NCI-H748 (cell line): ENCODE results near the gene DCT.

Experiments
- DNase-seq: peaks from one replicate; lab custom pipeline; 2025; ENCODE audit not compliant: unreplicated experiment; lab: John Stamatoyannopoulos, UW

Gene DCT

GRCh38 chr13:94454906-94455305 lies 24.6 kb downstream of the DCT start:
- no peak for DNase-seq

- no peak for DNase-seq
Measured at GRCh38 chr13:94454334-94454733, 25.1 kb downstream of the DCT start.

- DNase-seq, result no peak
Measured at GRCh38 chr13:94444826-94445225, 34.7 kb downstream of the DCT start.

- DNase-seq, result peak; percentile 81
Measured at GRCh38 chr13:94435604-94436226, 43.8 kb downstream of the DCT start.

- peak; percentile 85 for DNase-seq
Measured at GRCh38 chr13:94433055-94433961, 46.2 kb downstream of the DCT start.

- no peak for DNase-seq
Measured at GRCh38 chr13:94431987-94432386, 47.5 kb downstream of the DCT start.

- no peak for DNase-seq
Measured at GRCh38 chr13:94431574-94431973, 47.9 kb downstream of the DCT start.

GRCh38 chr13:94427313-94427953 lies 52.0 kb downstream of the DCT start:
- peak; percentile 62 for DNase-seq

- no peak for DNase-seq
Measured at GRCh38 chr13:94419925-94420305, 59.6 kb downstream of the DCT start.

GRCh38 chr13:94419304-94419924 lies 60.1 kb downstream of the DCT start:
- no peak for DNase-seq

- no peak for DNase-seq
Measured at GRCh38 chr13:94417294-94417693, 62.2 kb downstream of the DCT start.

- peak; percentile 93 for DNase-seq
Measured at GRCh38 chr13:94416454-94417080, 62.9 kb downstream of the DCT start.

GRCh38 chr13:94415500-94416237 lies 63.8 kb downstream of the DCT start:
- DNase-seq, result peak; percentile 97

GRCh38 chr13:94414708-94415107 lies 64.8 kb downstream of the DCT start:
- peak; percentile 89 for DNase-seq

- peak; percentile 30 for DNase-seq
Measured at GRCh38 chr13:94414141-94414540, 65.3 kb downstream of the DCT start.

- no peak for DNase-seq
Measured at GRCh38 chr13:94413598-94413944, 65.9 kb downstream of the DCT start.

- peak; percentile 70 for DNase-seq
Measured at GRCh38 chr13:94412870-94413597, 66.4 kb downstream of the DCT start.

- no peak for DNase-seq
Measured at GRCh38 chr13:94411747-94412146, 67.7 kb downstream of the DCT start.

GRCh38 chr13:94408314-94409036 lies 71.0 kb downstream of the DCT start:
- DNase-seq, result no peak
